IPS-11a (cell line): ENCODE results near the gene PPP1R12C.
"Not testable (repeated sequence)": the region's sequence is repeated elsewhere in the genome, so short reads cannot be mapped to it uniquely, and the experiment has no call there.

ENCODE experiments used
- H3K4me3 ChIP-seq: one replicate; pipeline ENCODE4 v1.5.1; 2013; ENCODE audit warnings: low read depth, low read length, control low read depth

Gene PPP1R12C

DNA sequence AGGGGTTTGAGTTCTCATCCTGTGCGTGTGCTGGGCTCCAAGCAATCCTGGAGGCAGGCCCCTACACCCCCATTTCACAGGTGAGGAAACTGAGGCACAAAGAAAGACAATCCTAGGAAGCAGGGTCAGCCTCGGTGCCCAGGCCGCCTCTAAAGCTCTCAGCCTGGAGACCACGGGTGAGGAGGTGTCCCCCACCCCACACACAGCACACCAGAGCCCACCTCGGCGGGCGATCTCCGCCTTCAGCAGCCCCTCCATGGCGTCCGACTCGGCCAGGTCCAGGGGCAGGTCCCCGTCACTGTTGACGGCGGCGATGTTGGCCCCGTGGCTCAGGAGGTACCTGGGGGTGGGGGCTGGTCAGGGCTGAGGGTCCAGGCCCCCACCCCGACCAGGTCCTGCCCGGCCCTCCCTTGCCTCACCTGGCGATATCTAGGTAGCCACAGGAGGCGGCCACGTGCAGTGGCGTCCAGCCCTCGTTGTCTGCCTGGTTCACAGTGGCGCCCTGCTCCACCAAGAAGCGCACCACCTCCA lies 5.1 kb downstream of the PPP1R12C start:
- H3K4me3 ChIP-seq = no peak overlapping the region

GRCh38 chr19:55111238-55111831 lies 6.1 kb downstream of the PPP1R12C start:
- H3K4me3 ChIP-seq = no peak overlapping the region

DNA sequence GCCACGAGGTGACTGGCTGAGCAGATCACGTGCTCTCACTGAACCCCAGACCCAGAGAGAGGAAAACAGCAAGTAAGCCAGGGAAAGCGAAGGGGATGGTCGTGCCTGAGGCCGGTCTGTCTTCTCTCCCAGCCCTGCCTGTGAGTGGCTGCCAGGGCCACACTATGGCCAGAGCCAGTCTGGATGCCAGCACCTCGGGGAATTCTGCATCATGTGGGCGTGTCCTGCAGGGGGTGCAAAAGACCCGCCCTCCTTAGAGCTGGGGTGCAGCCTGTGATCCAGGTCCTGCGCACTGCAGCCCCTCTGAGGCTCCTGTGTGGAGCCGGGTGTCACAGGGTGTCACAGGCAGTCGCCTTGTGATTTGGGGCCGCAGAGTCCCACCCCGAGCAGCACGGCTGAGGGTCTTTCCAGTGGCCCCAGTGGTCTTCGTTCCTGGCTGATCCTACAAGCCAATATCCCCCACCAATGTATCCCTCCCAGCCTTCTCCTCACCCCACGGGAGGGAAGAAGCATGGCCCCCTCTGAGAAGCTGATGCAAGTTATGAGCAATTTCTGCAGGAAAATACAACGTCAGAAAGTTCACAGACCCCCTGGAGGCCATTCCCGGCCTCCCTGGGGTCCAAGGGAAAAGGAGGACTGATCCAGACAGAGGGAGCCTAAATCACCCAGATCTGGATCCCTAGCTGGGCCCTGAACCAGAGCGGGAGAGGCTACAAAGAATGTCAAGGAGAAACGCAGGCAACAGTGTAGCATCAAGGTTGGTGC lies 7.7 kb downstream of the PPP1R12C start:
- H3K4me3 ChIP-seq = no peak overlapping the region

DNA sequence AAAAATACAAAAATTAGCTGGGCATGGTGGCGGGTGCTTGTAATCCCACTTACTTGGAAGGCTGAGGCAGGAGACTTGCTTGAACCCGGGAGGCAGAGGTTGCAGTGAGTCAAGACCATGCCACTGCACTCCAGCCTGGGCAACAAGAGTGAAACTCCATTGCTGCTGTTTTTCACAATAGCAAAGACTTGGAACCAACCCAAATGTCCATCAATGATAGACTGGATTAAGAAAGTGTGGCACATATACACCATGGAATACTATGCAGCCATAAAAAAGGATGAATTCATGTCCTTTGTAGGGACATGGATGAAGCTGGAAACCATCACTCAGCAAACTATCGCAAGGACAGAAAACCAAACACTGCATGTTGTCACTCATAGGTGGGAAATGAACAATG lies 10.2 kb downstream of the PPP1R12C start:
- not testable (repeated sequence) for H3K4me3 ChIP-seq

GRCh38 chr19:55106591-55106990 lies 10.8 kb downstream of the PPP1R12C start:
- no peak overlapping the region for H3K4me3 ChIP-seq

DNA sequence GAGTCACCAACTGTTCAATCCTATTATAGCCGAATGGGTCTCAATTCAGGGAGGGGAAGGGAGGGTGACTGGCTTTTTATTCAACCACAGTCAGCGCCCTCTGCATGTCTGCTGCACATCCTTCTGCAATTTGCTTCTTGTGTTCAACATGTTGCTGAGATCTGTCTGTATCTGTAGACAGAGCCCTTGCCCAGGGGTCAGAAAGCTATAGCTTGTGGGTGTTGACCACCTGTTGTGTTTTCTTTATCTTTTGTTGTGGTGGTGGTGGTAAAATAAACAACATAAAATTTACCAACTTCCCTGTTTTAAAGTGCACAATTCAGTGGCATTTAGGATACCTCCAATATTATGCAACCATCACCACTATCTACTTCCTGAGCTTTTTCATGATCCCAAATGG lies 12.2 kb downstream of the PPP1R12C start:
- H3K4me3 ChIP-seq = no peak overlapping the region

DNA sequence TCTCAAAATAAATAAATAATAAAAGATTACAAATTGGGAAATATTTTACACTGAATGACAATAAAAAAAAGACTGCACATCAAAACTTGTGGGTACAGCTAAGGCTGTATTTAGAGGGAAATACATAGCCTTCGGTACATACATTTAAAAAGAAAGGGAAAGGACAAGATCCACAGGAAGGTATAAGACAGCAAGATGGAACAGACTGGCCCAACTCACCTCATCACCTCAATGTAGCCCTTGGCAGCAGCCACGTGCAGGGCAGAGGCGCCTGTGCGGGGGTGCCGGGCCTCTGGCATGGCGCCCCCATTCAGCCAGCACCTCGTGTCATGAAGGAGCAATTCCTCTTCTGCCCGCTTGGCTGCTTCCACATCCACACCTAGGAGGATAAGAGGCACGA lies 14.2 kb downstream of the PPP1R12C start:
- no peak overlapping the region for H3K4me3 ChIP-seq

- H3K4me3 ChIP-seq = no peak overlapping the region
Measured at GRCh38 chr19:55101261-55101660, 16.2 kb downstream of the PPP1R12C start.

- H3K4me3 ChIP-seq = no peak overlapping the region
Measured at GRCh38 chr19:55099557-55100506, 17.6 kb downstream of the PPP1R12C start.

GRCh38 chr19:55098716-55099556 lies 18.5 kb downstream of the PPP1R12C start:
- H3K4me3 ChIP-seq = no peak overlapping the region

- H3K4me3 ChIP-seq = no peak overlapping the region
Measured at GRCh38 chr19:55097864-55098715, 19.3 kb downstream of the PPP1R12C start.

- H3K4me3 ChIP-seq = no peak overlapping the region
Measured at GRCh38 chr19:55096061-55096701, 21.3 kb downstream of the PPP1R12C start.

- H3K4me3 ChIP-seq = no peak overlapping the region
Measured at GRCh38 chr19:55095260-55096060, 22.0 kb downstream of the PPP1R12C start.

DNA sequence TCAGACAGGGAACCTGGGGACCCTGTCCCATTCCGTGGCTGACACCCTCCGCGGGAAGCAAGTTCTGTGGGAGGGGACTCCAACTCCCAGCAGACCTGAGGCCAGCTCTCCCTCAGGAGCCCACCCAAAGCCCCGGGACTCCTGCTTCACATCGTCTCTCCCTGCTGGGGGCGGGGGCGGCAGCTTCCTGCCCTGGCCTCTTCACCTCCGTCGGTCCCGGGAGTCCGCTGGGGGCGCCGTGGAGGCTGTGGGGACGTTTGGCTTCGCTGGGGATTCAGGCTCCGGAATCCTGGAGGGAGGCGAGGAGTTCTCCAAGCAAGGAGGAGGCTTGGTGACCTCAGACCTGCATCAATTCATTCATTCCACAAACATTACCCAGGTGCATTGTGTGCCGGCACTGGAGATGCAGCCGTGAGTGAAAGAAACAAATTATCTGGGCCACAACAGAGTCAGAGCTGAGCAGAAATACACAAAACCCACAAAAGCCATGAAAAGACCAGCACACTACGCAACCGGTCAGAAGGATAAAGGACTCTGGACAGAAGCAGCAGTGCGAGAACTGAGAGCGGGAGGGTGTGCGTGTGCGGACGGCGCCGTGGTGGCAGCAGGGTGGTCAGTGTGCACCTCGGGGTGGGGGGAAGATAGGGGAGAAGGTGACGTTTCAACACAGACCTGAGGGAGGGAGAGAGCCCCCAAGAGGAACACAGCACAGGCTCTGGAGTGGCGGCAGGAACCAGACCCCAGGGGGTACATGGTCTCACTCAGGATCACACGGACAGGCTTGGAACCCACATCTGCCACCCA lies 22.8 kb downstream of the PPP1R12C start:
- no peak overlapping the region for H3K4me3 ChIP-seq

DNA sequence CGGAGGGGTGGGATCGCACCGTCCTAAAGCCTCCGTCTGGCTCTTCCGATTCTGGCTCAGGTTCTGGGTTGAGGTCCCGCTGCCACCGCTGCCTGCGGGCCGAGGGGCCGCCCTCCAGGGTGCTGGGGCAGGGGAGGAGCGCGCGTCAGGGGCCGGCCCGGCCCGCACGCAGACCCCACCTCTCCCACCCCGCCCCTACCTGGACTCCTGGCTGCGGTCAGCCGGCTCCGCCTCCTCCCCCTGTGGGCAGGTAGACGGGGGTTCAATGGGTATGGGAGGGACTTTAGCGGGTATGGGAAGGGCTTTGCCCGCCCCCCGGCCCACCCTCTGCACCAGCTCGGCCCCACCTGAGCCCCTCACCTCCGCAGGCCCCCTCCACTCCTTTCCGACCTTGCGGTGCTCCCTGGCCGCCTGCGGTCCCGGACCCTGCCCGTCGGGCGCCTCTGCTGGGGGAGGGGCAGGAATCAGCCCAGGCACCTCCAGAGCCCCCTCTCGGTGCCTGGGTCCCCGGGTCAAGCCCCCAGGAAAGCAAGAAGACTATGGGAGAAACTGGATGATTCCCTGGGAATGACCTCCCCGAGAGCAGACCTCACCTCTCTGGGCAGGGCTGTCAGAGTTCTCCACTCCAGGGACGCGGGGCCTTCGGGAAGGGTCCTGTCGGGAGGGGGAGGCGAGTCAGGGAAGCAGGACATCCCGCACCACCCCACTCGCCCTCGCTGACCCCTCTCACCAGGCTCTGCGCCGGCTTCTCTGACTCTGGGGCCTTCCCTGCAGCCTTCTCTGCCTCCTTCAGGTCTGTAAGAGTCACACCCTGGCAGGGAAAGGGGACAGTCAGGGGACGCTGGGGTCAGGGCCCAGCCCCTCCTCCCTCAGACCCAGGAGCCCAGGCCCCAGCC lies 24.8 kb downstream of the PPP1R12C start:
- H3K4me3 ChIP-seq = peak overlapping the region; percentile 38

DNA sequence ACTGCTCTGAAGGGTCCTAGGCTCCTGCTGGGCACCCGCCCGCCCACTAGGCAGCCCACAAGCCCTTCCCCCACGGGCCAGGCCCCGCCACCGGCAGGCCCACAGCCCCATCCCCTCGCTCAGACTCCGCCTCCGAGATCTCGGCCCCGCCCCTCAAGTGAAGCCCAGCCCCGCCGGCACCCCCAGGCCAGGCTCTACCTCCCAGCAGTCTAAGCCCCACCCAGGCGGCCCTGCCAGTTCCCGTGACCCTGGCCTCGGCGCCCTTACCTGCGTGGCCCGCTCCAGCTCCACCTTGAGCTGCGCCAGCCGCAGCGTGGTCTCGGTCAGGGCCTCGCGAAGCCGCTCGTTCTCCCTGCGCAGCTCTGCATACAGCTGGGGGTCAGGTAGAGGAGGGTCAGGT lies 25.5 kb downstream of the PPP1R12C start:
- H3K4me3 ChIP-seq = peak overlapping the region; percentile 38
